ENCODE data around the gene IL17RE. TPM values are rescaled to one million over a fixed set of nuclear protein-coding genes. Genes with fewer than 3 reads are reported as not detected.
A peak's percentile ranks its signal among the peaks of the same experiment; 100 is the strongest.

Gene IL17RE
- total and polyA plus RNA-seq, 9 of the 15 experiments (the other 6 are each of a cell fraction or from before 2014, with no cell fraction given) = 0.32 to 1.9 (median 0.51) TPM; not detected in 4

DNA sequence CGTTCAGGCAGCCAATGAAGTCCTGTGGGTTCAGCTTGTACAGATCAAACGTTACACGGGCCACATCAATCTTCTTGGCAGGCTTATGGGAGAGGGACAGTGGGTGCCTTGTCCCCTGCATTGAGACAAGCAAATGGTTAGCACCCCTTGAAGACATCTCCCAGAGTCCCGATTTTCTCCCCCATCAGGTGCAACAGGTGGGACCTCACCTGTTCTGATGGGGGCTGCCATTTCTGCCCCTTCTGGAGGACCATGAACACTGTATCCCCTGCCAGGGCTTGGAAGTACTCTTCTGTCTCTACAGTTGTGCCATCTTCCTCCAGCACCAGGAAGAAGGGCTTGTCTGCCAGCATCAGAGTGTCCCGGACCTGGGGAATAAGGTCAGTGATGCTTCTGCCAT is 32.7 kb upstream of the IL17RE start:
- no peak overlapping the region for H3K27ac ChIP-seq (ENCODE audit: extremely low read depth, low read depth, low read length)
- intact Hi-C loops (cut with micrococcal nuclease) = no loop called here
- no TSS peak for BruUV-seq (replicated peaks)

GRCh38 chr3:9870978-9871377 is 31.7 kb upstream of the IL17RE start:
- ChIA-PET CTCF (ENCODE audit: low intra/inter-chr PET ratio) (no interaction called here), POLR2A (interaction anchor here (1.3 kb wide), 1 partner anchor 14 kb away, joined by 10 read pairs; no protein-coding TSS in a partner anchor)
- no TSS peak for BruUV-seq (replicated peaks)
- 0% methylated on average over 1 of the region's 1 CpG for WGBS (ENCODE audit: insufficient coverage, low coverage, missing lambda C conversion rate)
- no peaks in the 10 kb centered on the region for H4K20me1 ChIP-seq (replicated peaks; ENCODE audit: control insufficient read depth, insufficient read depth, low read length)
- no peaks in the 10 kb centered on the region for H3K79me2 ChIP-seq (ENCODE audit: control insufficient read depth, insufficient read depth, low read length)
- FAIRE-seq (no peak), DNase-seq (ENCODE audit: extremely low read depth in 1 of 4, low spot score in 3 of 4) (no peak), ATAC-seq (peak; percentile 31; the same call in 2 of the 3 replicates)
- H2AFZ ChIP-seq (ENCODE audit: low read depth, low read length) = peak overlapping the region; percentile 29
- H3K4me3 ChIP-seq = no peak overlapping the region
- intact Hi-C loops (cut with micrococcal nuclease) (no loop called here), in situ Hi-C loops (cut with MboI) (no loop called here)
- H3K4me2 ChIP-seq (ENCODE audit: insufficient read depth, low read length) = no peak overlapping the region
- H3K9me1 ChIP-seq (ENCODE audit: control insufficient read depth, insufficient read depth, low read length) = no peaks in the 10 kb centered on the region
- 0 out of 3 replicates have a peak overlapping the region, but pooled peaks have one; percentile 15 for H3K27ac ChIP-seq (ENCODE audit: extremely low read depth, low read depth, low read length)
- no peaks in the 10 kb centered on the region for H3K9me3 ChIP-seq (replicated peaks; ENCODE audit: control insufficient read depth, insufficient read depth, low read depth, low read length)
- H3K9ac ChIP-seq (ENCODE audit: insufficient read depth in 1 of 2, low read depth in 2 of 2, low read length in 2 of 2) = no peak overlapping the region; a peak in 1 of 4 replicates
- peaks cover 0 to 6% of the 10 kb centered on the region in 2 experiments; a peak in 3 of 5 replicates for H3K4me1 ChIP-seq (replicated peaks in 1 of 2; ENCODE audit: control insufficient read depth in 2 of 2, insufficient read depth in 2 of 2, low read length in 2 of 2)
- no peaks in the 10 kb centered on the region for H3K27me3 ChIP-seq (ENCODE audit: control insufficient read depth in 2 of 2, insufficient read depth in 2 of 2, low read length in 2 of 2)
- H3K36me3 ChIP-seq (ENCODE audit: control insufficient read depth, insufficient read depth, low read length) = no peaks in the 10 kb centered on the region
- TF ChIP-seq CREBBP (IDR thresholded peaks at IDR 0.05; ENCODE audit: low read depth, low read length) (no peak), SP1 (CRISPR knock-in tag; IDR thresholded peaks at IDR 0.05) (no peak), ZNF717 (CRISPR knock-in tag; IDR thresholded peaks at IDR 0.05) (no peak), SMARCA4 (IDR thresholded peaks at IDR 0.05) (peak; percentile 63), KLF1 (tag; IDR thresholded peaks at IDR 0.05) (no peak), DPF2 (IDR thresholded peaks at IDR 0.05) (peak; percentile 51; the same call in 1 of the 2 replicates), ZKSCAN3 (CRISPR knock-in tag; IDR thresholded peaks at IDR 0.05) (no peak), NFE2 (IDR thresholded peaks at IDR 0.05; ENCODE audit: low read depth) (peak; percentile 83), FOXJ3 (CRISPR knock-in tag; IDR thresholded peaks at IDR 0.05) (no peak), NR2F6 (CRISPR knock-in tag; IDR thresholded peaks at IDR 0.05) (no peak), BCL6 (CRISPR knock-in tag; IDR thresholded peaks at IDR 0.05) (no peak), SMARCB1 (IDR thresholded peaks at IDR 0.05; ENCODE audit: insufficient read length, low read depth) (no peak), E2F1 (CRISPR knock-in tag; IDR thresholded peaks at IDR 0.05) (no peak), CEBPB (tag; IDR thresholded peaks at IDR 0.05) (no peak), ZFX (CRISPR knock-in tag; IDR thresholded peaks at IDR 0.05) (no peak), PHF21A (IDR thresholded peaks at IDR 0.05; ENCODE audit: borderline replicate concordance, low read depth) (no peak), MCM2 (IDR thresholded peaks at IDR 0.05; ENCODE audit: low read depth) (no peak), RBM34 (IDR thresholded peaks at IDR 0.05; ENCODE audit: borderline replicate concordance, insufficient read depth, low read length) (no peak), ZNF79 (CRISPR knock-in tag; IDR thresholded peaks at IDR 0.05; ENCODE audit: low read depth) (no peak)

More for the DNA sequence above, 32.7 kb upstream of the IL17RE start:
- H2AFZ ChIP-seq (ENCODE audit: low read depth, low read length) = peak overlapping the region; percentile 54; the same call in 1 of the 2 replicates
- H4K20me1 ChIP-seq (replicated peaks; ENCODE audit: control insufficient read depth, insufficient read depth, low read length) = no peaks in the 10 kb centered on the region
- H3K36me3 ChIP-seq (ENCODE audit: control insufficient read depth, insufficient read depth, low read length) = no peaks in the 10 kb centered on the region
- H3K79me2 ChIP-seq (ENCODE audit: control insufficient read depth, insufficient read depth, low read length) = no peaks in the 10 kb centered on the region
- no peak overlapping the region for H3K4me3 ChIP-seq
- in situ Hi-C loops (cut with MboI) = no loop called here
- peaks cover 0 to 3% of the 10 kb centered on the region in 2 experiments; a peak in 2 of 5 replicates for H3K4me1 ChIP-seq (replicated peaks in 1 of 2; ENCODE audit: control insufficient read depth in 2 of 2, insufficient read depth in 2 of 2, low read length in 2 of 2)
- H3K9ac ChIP-seq (ENCODE audit: insufficient read depth in 1 of 2, low read depth in 2 of 2, low read length in 2 of 2) = no peak overlapping the region; a peak in 1 of 4 replicates
- CTCF ChIA-PET (ENCODE audit: low intra/inter-chr PET ratio) = no interaction called here
- 29% methylated on average over 5 of the region's 5 CpGs for WGBS (ENCODE audit: insufficient coverage, low coverage, missing lambda C conversion rate)
- POLR2A ChIA-PET = interaction anchor here (1.3 kb wide), 1 partner anchor 15 kb away, joined by 10 read pairs; no protein-coding TSS in a partner anchor
- DNase-seq (ENCODE audit: extremely low read depth in 1 of 4, low spot score in 3 of 4) = no peak
- ATAC-seq = peak; percentile 18
- no peak for TF ChIP-seq ZFP30 (CRISPR knock-in tag; IDR thresholded peaks at IDR 0.05; ENCODE audit: borderline replicate concordance)
- TF ChIP-seq MEIS2 (IDR thresholded peaks at IDR 0.05; ENCODE audit: partially characterized antibody) = peak; percentile 50
- H3K9me3 ChIP-seq (replicated peaks; ENCODE audit: control insufficient read depth, insufficient read depth, low read depth, low read length) = no peaks in the 10 kb centered on the region
- no peak for FAIRE-seq
- no peak overlapping the region for H3K4me2 ChIP-seq (ENCODE audit: insufficient read depth, low read length)
- H3K9me1 ChIP-seq (ENCODE audit: control insufficient read depth, insufficient read depth, low read length) = no peaks in the 10 kb centered on the region
- no peaks in the 10 kb centered on the region for H3K27me3 ChIP-seq (ENCODE audit: control insufficient read depth in 2 of 2, insufficient read depth in 2 of 2, low read length in 2 of 2)

Data from K562 (cell line).